GM21737 (cell line): ENCODE data around the gene FAM83G.
A peak's percentile ranks its signal among the peaks of the same experiment; 100 is the strongest.

Experiments
- ATAC-seq: cut with Tn5 transposase; IDR thresholded peaks from one replicate; pipeline ENCODE4 v1.9.1; 2021; ENCODE audit warnings: mild to moderate bottlenecking, moderate library complexity; ENCODE audit not compliant: unreplicated experiment

The FAM83G gene

DNA sequence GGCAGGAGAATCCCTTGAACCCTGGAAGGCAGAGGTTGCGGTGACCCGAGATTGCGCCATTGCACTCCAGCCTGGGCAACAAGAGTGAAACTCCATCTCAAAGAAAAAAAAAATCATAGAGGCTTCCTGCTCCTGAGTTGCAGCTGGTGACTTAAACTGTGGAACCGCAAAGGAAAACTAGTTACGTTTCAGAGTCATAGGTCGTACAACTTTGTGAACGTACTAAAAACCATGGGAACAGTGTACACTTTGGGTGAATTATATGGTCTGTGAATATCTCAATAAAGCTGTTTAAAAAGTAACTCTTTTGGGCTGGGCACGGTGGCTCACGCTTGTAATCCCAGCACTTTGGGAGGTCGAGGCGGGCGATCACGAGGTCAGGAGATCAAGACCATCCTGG lies 29.0 kb downstream of the FAM83G start:
- ATAC-seq: no peak

DNA sequence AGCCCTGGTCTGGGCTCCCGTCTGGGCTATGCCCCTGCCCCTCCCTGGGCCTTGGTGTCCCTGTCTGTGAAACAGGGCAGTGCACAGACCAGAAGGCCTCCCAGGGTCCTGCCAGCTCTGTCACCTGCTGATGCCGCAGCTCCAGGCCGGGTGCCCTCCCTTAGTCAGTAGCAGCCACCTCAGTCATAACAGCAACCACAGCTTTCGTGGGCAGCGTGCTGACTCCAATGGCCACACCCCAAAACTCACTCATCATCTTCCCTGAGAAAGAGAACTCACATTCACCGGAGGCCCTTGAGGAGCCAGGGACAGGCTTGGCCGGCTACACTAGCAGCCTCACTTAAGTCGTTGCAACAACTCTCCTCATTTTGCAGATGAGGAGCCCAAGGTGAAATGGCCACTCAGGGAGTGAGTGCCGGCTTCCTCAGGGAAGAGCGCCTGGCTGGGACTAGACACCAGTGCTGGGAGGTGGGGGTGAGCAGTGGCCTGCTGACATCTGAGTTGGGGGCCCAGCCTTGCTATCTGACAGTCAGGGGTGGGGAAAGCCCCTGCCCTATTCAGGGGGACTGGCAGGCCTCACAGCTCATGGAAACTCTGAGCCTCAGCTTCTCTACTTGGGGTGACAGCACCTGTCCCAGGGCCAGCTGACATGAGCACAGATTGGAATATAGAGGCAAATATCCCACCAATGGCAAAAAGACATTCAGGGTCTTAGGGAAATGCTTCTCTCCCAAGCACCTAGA lies 30.0 kb downstream of the FAM83G start:
- ATAC-seq: no peak

DNA sequence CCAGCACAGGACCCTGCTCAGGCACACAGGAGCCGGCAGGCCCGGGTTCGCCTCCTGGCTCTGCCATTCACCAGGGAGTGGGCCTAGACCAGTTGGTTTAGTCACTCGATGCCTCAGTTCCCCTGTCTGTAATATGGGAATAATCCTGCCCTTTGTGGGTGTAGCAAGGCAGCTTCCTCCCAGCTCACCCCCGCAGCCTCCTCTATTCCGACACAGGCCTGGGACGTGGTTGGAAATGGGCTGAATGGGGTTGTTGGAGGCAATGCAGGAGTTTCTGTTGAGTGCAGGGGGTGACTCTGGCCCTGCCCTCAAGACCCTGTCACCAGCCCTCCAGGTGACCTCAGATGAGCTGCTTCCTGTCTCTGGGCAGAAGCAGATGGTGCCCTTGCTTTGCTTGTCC lies 32.8 kb downstream of the FAM83G start:
- ATAC-seq: no peak

DNA sequence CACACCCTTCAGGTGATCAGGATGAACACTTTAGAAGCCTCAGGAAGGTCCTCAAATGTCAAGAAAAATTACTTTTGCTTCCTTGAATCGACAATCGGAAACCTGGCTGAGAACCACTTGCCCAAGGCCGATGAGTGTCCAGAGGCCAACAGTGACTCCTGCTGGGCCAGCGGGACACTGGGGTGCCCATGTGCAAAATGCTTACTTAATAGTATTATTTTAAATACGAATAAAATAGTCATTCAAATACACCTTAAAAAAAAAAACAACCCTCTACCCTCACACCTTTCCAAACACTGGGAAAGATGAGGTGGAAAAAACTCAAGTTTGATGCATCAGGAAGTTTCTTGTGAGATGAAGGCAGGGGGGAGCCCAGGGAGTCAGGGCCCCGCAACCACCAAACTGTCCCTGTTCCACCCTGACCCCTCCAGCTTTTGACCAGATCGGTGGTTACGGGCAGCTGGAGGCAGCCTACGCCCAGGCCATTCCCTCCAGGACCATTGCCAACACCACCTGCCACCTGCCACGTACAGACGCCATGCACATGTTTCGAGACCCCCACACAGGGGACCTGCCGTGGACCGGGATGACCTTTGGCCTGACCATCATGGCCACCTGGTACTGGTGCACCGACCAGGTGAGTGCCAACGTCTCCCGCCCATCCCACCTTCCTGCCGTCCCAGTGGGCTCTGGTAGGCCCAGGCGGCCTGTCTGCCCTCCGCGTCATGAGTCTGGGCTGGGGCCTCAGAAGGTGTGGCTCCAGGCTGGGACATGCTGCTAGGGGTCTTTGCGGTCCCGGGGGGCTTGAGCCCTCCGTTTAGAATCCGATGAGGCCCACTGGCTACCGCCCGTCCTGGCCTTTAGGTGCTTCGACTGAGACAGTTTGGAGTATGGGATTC lies 33.7 kb downstream of the FAM83G start:
- ATAC-seq: no peak

DNA sequence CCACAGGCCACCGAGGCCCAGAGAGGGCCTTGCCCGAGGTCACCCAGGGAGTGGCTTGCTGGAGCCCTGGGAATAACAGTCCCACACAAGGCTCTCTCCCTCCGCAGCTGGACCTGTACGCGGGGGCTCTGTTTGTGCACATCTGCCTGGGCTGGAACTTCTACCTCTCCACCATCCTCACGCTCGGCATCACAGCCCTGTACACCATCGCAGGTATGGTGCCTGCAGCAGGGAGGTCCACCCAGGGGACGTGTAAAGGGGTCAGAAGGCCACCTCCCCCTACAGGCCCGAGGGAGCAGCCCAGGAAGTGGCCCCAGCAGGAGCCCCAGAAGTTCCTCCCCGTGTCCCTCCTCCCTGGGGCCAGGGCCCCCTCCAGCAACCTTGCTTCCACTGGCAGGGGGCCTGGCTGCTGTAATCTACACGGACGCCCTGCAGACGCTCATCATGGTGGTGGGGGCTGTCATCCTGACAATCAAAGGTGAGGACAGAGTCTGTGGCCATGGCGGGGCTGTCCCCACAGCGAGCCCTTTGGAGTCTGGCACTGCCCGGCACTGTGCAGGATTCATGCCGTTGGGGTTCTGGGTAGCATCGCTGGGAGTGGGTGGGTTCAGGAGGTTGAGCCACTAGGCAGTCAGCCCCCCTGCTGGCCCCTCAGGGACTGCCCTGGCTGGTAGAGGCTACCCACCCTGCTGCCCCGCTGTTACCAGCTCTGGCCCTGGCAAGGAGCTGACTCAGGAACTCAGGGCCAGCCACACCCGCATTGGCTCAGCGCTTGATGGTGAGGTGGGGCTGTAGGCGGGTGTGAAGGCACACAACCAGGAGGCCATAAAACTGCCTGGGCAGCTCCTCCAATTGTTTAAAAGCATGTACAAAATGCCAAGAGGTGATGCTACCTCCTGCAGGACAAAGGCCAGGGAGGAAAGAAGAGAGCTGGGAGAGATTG lies 35.3 kb downstream of the FAM83G start:
- no peak for ATAC-seq

DNA sequence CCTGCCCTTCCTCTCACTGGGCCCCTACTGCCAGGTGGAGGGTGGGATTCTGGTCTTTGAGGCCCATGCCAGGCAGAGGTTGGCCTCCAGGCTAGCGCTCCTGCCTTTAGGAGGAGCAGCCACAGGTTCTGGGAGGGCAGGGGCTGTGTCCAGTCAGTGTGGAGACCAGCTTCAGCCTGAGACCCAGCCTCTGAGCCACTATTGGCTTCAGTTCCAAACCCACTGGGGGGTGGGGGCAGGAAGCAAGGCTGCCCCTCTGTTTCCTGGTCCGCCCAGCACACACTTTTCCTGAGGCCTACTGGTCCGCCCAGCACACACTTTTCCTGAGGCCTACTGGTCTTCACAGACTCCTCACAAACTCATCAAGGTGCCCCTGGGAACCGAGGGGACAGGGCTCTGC lies 36.2 kb downstream of the FAM83G start:
- ATAC-seq: no peak

DNA sequence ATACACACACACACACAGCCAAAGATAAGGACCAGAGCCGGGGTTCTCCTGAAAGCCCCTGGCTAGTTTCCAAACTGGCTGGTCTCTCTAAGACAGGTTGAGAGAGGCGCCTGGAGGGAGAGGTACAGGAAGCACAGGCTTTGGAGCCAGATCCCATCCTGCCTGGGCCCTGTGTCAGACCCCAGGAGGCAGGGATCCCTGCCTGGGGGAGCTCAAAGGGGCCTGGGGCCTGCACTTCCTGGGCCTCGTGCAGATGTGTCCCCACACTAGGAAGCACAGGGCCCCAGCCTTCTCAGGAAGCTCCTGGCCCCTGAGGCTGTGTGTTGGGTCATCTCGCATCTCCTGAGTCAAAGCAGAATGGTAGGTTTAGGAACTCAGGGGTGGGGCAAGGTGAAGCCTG lies 36.6 kb downstream of the FAM83G start:
- ATAC-seq: no peak

DNA sequence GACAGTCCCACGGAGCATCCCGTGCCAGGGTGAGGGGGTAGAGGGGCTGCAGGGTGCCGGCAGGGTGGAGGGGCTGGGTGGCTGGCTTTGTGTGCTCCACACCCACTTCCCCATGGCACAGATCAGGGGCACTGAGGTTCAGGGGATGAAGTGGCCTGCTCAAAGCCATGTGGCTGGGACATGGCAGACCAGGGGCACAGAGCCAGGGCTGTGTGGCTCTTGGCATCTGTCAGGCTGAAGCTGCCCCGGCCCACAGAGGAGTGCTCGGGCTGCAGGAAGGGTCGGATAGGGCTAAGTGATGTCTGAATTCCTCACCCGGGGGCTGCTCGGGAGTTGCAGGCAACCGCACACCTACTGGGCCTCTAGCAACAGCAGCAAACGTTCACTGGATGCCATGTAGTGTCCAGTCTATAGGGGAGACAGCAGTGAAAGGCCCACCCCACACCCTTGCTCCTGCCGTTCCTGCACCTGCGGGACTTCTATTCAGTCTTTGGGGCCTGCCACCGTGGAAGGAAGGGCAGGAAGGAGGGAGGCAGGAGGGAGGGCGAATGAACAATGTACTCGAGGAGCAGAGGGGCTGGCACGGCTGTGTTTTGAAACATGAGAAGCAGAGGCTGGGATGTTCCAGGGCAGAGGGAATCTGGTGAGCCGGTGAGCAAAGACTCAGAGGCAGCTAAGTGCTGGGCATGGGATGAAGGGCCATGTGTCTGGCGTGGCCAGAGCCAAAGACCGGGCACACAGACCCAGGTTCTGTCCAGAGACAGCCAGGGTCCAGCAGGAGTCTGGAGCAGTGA lies 37.5 kb downstream of the FAM83G start:
- ATAC-seq: no peak

DNA sequence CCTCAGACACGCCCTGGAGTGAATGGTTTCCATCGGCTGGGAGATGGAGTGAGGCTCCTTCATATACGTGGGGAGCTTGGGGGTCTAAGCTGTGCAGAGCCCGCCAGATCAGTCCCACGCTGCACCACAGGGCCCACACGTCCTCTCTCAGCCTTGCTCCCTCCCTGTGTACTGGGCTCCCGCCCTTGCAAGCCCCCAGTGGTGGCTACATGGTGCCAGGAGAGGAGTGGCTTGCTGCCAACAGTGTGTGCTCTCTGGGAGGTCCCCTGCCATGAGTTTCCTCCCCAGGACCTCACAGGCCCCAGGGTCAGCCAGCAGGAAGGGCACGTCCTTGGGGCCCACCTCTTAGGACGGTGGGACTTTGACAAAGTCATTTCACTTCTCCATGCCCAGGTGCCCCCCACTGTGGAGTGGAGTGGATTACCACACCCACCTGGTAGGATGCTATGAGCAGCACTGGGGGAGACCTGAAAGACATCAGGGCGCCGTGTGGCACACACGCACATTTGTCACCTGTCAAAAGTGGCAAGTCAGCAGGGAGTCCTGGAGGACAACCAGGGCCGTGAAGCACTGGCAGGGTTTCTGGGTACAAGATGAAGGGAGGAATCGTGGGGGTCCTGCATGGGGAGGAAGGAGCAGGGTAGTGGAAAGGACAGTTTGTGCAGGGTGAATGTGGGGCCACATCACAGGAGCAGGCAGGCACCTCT lies 38.9 kb downstream of the FAM83G start:
- ATAC-seq: no peak

DNA sequence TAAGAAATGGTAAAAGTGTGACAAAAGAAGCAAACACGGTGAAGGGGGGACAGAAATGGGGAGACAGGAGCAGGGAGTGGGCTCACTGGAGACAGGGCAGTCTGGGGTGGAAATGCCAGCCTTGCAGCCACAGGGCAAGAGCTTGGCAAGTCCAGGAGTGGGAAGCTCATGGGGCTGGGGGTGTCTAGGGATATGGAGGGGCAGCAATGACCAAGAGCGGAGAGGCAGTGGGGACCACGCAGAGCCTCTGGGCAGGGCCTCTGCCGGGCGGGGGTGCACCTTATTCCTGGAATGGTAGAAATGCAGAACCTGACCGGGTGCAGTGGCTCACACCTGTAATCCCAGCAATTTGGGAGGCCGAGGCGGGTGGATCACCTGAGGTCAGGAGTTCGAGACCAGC lies 40.0 kb downstream of the FAM83G start:
- ATAC-seq: no peak

DNA sequence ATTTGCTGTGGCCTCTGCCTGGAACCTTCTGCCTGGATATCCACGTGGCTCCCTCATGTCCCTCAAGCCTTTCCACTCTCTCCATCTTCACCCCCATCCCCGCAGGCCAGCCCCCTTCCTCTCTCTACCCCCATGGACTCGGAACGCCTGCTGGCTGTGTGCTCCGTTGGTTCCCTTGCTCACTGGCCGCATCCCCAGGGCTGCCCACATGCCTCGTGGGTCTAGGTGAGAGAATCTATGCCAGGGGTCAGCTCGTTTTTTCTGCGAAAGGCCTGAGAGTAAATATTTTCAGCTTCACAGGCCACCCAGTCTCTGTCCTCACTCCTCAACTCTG lies 40.6 kb downstream of the FAM83G start:
- no peak for ATAC-seq

DNA sequence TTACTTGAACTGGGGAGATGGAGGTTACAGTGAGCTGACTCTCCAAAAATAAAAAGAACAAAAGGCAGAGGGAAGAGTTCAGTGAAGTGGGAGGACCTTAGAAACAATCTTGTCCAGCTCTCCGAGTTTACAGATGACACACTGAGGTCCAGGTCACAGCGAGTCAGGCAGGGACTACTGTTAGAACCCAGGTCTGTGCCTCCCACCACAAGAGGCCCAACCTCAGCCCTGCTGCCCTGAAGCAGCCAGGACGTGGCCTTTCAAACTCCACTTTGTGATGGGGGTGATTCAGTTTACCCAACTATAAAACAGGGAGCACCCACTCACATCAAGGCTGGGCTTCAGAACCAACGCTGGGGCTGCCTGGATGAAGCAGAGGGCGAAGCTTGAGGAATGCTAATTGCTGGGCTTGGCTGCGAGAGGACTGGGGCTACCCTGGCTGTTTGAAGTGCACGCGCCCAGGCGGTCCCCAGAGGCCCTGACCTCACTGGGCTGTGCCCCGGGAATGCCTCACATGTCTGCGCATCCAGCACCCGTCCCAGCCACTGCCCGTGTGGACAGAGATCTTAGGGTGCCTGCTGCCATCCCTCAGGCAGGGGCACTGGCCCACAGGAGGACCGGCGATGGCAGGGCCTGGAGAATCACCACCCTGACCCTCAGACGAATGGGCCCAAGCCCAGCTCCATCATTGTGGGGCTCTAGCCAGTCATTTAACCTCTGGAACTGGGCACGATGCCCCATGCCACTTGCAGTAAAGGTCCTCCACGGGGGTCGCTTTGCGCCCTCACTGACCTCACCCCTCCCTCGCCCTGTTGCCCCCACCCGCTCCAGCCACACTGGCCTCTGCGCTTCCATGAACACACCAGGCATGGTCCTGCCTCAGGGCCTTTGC lies 41.2 kb downstream of the FAM83G start:
- no peak for ATAC-seq

DNA sequence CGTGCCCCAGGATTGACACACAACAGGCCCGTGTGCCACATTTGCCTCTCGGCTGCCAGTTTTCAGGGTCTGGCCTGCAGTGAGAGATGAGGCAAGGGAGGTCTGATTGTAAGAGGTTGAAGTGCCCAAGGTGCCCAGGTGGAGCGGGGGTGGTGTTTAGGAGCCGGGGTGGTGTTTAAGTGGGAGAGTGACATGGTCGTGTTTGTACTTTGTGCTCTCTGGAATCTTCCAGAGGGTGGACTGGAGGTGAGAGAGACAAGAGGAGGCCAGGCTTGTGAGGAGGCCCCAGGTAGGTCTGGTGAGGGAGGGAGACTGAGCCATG lies 42.1 kb downstream of the FAM83G start:
- no peak for ATAC-seq

DNA sequence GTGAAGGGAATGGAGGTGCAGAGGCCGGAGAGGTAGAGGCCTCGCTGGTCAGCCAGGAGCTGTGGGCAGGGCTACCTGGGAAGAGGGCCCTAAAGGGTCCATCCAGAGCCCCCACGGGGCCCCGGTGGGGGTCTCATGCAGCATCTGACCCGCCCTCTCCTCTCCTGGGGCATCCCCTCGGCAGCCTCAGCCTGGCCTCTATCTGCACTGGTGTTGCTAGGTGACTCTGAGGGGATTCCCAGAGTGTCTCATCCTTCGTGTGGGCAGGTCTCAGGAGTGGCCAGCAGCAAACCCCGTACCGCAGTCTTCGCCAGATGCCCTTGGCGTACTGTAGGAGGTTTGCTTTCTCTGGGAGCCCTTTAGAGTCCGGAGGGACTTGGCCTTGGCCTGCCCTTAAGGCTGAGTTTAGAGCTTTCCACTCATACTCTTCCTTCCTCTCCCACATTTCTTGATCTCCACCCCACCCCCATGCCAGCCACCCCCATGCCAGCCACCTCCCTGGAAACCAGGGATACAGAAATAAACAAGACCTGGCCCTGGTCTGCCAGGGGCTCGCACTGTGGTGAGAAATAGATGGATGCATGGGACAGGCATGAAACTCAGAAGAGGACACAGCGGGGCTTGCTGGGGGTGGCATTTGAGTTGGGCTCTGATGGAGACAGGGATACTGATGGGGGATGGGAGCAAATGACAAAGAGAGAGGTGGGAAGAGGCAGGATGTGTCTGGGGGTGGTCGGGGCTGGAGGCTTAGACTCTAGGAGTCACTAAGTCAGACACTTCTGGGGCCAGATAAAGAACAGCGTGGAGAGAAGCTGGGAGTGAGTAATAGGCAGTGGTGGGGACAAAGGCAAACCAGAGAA lies 42.7 kb downstream of the FAM83G start:
- no peak for ATAC-seq

DNA sequence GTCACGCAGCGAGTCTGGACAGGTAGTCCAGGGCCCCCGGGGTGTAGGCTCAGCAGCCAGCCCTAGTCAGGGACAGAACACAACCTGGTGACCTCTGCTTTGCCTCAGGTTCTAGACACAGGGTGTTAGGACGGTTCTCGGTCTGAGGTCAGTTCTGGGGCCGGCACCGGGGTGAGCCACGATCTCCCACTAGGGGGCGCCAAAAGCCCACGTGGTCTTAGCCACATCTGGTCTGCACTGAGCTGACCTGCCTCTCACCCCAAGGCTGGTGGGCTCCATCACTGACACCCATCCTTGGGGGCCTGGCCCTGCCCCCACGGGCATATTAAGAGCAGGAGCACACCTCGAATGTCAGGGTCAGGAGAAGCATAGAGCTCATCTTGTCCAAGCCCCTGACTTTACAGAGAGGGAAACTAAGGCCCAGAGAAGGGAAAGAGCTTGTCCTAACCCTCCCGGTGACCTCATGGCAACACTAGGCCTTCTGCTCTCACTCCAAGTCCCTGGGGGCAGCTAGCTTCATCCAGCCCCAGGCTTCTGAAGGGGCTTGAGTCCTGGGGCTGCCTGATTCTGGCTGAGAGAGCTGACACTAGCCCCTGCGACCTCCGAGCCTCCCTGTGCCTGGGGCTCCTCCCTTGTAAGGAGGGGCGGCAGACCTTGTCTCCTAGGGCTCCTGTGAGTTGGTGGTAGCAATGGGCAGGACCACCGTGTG lies 43.6 kb downstream of the FAM83G start:
- peak; percentile 73 for ATAC-seq

DNA sequence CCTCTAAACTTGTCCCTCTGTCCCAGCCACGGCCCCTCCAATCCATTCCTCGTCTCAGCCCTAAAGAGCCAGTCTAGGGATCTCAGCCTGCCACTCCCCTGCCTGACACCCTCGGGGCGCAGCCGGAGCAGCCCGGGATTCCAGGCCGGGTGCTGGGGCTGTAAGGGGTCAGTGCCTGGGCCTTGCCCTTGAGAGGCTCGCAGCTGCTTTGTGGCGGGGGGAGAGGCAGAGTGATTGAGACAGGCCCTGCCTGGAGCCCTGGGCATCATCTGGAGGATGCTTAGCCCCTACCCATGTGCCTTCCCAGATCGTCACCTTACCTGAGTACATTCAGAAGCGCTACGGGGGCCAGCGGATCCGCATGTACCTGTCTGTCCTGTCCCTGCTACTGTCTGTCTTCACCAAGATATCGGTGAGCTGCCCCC lies 44.3 kb downstream of the FAM83G start:
- ATAC-seq: no peak

DNA sequence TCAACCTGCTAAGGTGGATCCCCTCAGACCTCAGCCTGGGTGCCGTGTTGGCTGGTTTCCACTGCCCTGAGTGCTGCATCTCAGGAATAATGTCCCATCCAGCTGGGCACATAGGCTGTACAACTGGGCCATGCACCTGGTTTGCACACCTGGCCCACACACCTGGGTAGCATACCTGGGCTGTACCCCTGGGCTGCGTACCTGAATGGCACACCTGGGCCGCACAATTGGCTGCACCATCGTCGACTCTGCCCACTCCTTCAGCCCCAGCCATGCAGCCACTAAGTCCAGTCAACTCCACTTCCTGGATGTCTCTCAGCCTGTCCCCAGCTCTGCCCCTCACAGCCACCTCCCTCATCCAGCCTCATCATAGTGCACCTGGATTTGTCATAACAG lies 44.7 kb downstream of the FAM83G start:
- ATAC-seq: no peak
